Fibroblast of the aortic adventitia (primary cell): ENCODE data around the gene NFIA. TPM values are rescaled to one million over a fixed set of nuclear protein-coding genes. Genes with fewer than 3 reads are reported as not detected.
A peak's percentile ranks its signal among the peaks of the same experiment; 100 is the strongest.

Experiments used
- DNase-seq: peaks from one replicate; pipeline ENCODE4 v3.0.0-alpha.2; 2010; ENCODE audit warnings: low read depth
- H3K4me3 ChIP-seq: 2 replicates; pipeline ENCODE4 v1.5.1; 2011; ENCODE audit warnings: low read depth, mild to moderate bottlenecking, control low read depth, low read length, moderate library complexity
- CTCF ChIP-seq: IDR thresholded peaks from 2 replicates; pipeline ENCODE4 v1.5.1; 2011; ENCODE audit warnings: mild to moderate bottlenecking, low read length, control low read depth, inconsistent platforms; ENCODE audit not compliant: insufficient read depth
- total RNA-seq: library from RNA; depleted of rRNA; stranded (reverse); fragments of >200 nt; gene quantifications from 2 replicates; pipeline ENCODE4 v1.2.3, GENCODE V29; 2012; ENCODE audit warnings: low replicate concordance

The NFIA gene
- total RNA-seq, 1 donor = 32.0 TPM

GRCh38 chr1:61293986-61294504 is 211.7 kb downstream of the NFIA start:
- no peak for TF ChIP-seq CTCF
- peak; percentile 21 for DNase-seq
- H3K4me3 ChIP-seq = no peak overlapping the region

DNA sequence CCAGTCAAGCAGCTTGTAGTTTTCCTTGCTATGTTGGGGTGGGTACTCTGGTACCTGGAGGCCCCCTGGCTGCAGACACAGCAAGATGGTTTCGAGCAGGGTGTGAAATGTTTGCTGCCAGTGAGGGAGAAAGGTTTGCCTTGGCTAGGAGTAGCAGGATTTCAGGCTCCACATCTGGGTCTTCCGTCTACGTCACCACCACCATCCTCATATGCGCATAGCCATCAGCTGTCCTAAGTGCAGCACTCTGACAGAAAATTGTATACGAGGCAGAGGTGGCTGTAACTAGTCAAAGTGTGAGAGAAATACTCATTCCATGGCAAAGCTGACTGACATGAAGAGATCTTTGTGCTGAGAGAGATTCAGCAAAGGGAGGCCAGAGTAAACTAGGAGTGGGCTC is 212.6 kb downstream of the NFIA start:
- TF ChIP-seq CTCF = no peak
- H3K4me3 ChIP-seq = no peak overlapping the region
- DNase-seq = no peak

DNA sequence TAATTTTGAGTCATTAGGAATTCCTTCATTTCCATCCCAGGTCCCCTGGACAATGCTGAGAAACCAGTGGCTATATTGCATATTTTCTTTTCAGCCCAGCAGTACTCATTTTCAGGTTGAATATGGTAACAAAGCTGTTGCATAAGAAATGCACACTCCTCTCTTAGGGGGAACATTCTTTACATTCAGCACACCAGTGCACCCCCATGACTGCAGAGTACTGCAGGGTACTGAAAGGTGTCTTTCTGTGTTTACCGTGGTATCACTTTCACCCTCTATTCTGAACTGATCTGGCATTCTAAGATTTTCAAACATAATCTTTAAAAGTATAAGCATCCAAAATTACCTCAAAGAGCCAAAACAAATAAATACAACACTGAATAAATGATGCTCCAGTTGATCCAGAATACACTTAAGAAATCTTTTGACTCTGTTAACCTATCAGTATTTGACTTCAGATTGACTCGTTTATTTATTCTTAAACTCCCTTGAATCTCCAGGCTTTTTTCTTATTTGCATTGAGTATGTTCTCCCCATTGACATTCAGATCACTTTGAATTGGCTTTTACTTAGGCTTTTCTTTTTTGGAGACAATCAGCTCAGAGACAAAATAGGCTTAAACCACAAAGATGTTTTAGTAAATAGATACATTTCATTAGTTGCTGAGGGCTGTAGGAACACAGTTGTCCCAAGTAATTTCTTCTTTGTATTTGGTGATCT is 213.6 kb downstream of the NFIA start:
- DNase-seq = no peak
- TF ChIP-seq CTCF = no peak
- no peak overlapping the region for H3K4me3 ChIP-seq

DNA sequence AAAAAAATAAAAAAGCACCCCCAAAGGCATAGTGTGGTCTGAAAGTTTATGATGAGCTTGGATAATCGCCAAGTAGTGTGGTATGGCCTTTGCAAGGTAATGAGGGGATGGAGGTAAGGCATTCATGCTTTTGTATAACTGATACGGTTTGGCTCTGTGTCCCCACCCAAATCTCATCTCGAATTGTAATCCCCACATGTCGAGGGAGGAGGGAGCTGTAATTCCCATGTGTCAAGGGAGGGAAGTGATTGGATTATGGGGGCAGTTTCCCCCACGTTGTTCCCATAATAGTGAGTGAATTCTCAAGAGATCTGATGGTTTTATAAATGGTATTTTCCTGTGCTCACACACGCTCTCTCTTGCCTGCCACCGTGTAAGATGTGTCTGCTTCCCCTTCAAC is 215.5 kb downstream of the NFIA start:
- H3K4me3 ChIP-seq = no peak overlapping the region
- TF ChIP-seq CTCF = no peak
- DNase-seq = no peak

GRCh38 chr1:61299463-61299862 is 217.1 kb downstream of the NFIA start:
- no peak overlapping the region for H3K4me3 ChIP-seq
- no peak for TF ChIP-seq CTCF
- DNase-seq = peak; percentile 30

- no peak for DNase-seq
- TF ChIP-seq CTCF = no peak
Measured at GRCh38 chr1:61300899-61301298, 218.5 kb downstream of the NFIA start.

More at GRCh38 chr1:61300899-61301298, 218.5 kb downstream of the NFIA start:
- H3K4me3 ChIP-seq = no peak overlapping the region
